GM18505 (cell line): Measurements from ENCODE around the gene NPC1.
A peak's percentile ranks its signal among the peaks of the same experiment; 100 is the strongest.
"Not testable (repeated sequence)": the region's sequence is repeated elsewhere in the genome, so short reads cannot be mapped to it uniquely, and the experiment has no call there.

Source experiments
- ATAC-seq: cut with Tn5 transposase; IDR thresholded peaks from one replicate; pipeline ENCODE4 v1.9.1; 2021; ENCODE audit not compliant: unreplicated experiment
- POLR2A ChIP-seq: IDR thresholded peaks from 4 replicates; pipeline ENCODE4 v1.6.1; 2011; ENCODE audit warnings: borderline replicate concordance; ENCODE audit not compliant: insufficient read depth, insufficient read length; ENCODE audit errors: extremely low read depth

NPC1 gene

GRCh38 chr18:23592911-23593310 is 6.6 kb upstream of the NPC1 start:
- ATAC-seq = no peak
- no peak for TF ChIP-seq POLR2A

- ATAC-seq = no peak
- TF ChIP-seq POLR2A = no peak
Observed at GRCh38 chr18:23591011-23591410, 4.7 kb upstream of the NPC1 start.

DNA sequence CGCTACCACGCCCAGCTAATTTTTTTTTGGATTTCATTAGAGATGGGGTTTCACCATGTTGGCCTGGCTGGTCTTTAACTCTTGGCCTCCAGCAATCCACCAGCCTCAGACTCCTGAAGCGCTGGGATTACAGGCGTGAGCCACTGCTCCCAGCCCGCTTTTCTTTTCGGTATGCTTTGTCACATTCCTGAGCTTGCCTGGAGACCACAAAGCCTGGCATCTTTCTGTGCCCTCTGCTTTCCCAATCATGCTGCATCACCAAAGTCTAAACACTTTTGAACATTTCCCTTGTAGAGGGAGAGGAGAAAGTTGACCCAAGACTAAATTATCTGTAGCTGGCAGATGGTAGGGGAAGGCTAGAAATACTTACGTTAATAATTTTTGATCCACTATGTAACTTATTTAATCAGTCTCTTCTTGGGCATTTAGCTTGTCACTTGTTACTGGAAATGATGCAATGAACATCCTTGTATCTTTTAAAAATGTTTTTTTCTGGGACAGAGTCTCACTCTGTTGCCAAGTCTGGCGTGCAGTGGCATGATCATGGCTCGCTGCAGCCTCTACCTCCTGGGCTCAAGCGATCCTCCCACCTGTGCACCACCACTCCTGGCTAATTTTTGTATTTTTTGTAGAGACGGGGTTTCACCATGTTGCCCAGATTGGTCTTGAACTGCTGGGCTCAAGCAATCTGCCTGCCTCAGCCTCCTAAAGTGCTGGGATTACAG is 2.7 kb upstream of the NPC1 start:
- no peak for TF ChIP-seq POLR2A
- no peak for ATAC-seq

- TF ChIP-seq POLR2A = no peak
- no peak for ATAC-seq
Observed at GRCh38 chr18:23587220-23587642, 925 bp upstream of the NPC1 start.

DNA sequence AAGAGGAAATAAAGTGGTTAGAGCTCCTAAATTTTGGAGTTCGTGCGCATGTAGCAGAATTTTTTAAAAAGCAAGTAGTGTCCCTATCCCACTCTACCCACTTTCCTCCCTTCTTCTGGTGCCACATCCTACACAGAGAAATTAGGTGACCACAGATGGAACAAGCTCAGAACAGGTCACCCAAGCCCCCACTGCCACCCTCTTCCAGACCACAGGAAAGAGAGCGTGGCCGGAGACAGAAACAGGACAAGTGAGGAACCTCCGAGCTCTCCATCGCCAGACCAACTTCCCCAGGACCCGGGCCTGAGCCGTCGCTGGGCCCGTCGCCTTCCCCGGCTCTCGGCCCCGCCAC is 433 bp downstream of the NPC1 start:
- peak; percentile 22 for ATAC-seq
- TF ChIP-seq POLR2A = no peak

DNA sequence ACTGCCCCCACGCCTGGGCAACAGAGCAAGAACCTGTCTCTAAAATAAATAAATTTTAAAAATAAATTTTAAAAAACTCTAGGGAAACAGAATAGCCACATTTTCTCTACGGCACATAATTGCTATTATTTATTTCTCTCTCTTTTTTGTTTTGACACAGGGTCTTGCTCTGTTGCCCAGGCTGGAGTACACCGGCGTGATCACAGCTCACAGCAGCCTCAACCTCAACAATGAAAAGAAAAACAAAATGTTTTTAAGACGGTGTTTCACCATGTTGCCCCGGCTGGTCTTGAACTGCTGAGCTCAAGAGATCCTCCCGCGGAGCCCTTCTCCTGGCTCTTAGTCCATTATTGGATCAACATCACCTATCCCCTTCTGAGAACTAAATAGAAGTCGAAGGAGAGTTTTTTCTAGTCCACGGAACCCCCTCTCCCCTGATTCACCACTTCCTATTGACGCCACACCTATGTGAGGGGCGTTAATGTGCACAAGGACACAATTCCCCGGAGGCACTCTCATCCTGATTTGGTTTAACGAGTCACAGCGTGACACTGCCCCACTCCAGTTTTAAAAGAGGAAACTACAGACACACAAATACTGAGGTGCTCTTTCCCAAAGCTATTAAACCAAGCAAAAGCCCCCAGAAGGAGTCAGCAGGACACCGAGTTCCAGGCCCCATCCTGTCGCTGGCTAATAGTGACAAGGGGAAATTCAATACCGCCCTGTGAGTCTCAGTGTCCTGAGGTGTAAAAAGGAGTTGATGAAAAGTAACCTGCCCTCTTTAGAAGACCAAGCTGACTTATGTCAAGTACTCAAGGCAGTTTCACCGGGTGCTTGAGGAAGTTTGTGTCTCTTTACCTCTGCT is 1.1 kb downstream of the NPC1 start:
- TF ChIP-seq POLR2A = no peak
- no peak for ATAC-seq

DNA sequence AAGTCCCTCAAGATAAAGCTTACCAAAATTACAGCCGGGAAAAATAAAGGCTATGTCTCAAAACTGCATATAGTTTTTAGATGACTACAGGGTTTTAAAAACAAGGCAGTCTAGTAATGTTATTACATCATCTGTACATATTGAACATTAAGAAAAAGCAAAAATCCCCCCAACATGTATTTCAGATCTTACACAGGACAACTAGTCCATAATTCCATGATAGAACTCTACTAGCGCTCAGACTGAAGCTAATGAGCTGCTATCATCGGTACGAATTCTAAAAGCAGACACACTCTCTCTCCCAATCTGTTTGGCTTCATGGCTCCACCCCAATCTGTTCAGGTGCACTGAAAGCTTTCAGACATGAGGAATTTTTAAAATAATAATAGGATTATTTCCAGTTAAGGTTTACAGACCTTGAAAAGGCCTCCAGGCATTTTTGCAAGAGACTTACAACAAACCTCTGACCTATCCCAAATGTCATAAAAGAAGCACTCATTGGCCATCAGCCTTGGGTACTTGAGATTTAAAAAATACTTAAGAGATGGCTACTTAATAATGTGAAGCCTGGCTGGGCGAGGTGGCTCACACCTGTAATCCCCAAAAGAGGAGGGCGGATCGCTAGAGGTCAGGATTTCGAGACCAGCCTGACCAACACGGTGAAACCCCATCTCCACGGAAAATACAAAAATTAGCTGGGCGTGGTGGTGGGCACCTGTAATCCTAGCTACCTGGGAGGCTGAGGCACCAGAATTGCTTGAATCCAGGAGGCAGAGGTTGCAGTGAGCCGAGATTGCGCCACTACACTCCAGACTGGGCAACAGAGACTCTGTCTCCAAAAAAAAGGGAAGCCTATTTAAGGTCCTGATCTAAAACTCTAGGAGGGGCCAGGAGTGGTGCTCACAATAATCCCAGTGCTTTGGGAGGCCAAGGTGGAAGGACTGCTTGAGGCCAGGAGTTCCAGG is 2.0 kb downstream of the NPC1 start:
- TF ChIP-seq POLR2A = no peak
- ATAC-seq = no peak

- no peak for ATAC-seq
- no peak for TF ChIP-seq POLR2A
Observed at GRCh38 chr18:23583071-23583865, 3.0 kb downstream of the NPC1 start.

DNA sequence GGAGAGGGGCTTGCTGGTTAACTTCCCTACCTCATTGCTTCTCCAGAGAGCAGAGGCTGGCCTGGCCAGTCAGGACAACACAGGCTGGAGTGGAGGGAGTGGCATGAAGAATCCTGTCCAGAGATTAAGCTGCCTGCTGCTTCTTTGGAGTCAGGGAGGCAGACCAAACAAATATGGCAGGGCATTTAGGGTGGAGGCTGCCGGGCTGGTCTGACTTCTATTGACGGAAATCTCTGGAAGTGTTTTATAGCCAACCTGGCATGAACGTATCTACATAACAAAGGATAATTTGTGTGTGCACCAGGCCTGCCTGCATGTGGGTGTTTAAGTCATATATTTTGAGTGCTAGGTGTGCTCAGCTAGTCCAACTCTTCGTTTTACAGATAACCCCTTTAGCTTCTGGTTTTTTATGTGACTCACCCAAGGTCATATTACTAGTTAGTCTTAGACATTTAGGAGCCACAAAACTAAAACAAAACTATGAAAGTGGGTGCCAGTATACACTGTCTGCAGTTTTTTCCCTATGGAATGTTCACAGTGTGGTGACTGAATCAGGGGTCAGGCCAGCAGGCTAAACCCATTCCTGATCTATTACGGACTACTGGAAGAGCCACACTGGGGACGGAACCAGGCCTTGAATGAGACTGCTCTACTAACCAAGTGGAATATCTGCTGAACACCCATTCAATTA is 5.5 kb downstream of the NPC1 start:
- TF ChIP-seq POLR2A = no peak
- no peak for ATAC-seq

DNA sequence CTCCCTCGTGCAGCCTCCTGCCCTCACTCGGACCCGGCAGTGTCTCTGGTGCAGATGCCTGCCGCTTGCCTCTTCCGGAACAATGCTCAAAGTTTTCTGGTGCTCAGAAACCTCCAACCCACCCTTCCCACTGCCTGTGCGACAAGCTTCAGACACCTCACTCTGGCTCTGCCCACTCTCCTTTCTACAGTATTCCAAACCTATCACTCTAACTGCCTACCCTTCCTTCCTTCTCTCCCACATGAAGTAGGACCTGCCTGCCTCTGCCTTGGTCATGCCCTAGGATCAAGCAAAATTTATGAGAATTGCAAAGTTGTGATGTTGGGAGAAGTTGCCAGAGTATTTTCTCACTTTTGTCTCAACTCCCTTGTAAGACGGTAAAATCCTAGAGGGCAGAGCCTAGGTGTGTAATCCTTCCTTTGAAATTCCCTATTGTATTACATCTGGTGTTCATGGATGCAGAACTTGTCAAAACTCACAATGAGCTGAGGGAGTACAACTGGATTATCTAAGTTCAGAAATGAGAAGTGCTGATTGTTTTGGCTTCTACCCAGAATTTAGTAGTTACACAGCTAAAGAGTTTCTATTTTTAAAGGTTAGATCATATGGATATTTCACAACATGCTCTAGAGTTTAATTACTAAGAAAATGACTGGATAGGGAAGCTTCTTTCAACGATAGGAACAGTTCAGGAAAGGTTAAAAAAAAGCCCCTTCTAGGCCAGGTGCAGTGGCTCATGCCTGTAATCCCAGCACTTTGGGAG is 7.2 kb downstream of the NPC1 start:
- TF ChIP-seq POLR2A = no peak
- ATAC-seq = no peak

GRCh38 chr18:23578067-23578701 is 8.1 kb downstream of the NPC1 start:
- no peak for TF ChIP-seq POLR2A
- ATAC-seq = no peak

DNA sequence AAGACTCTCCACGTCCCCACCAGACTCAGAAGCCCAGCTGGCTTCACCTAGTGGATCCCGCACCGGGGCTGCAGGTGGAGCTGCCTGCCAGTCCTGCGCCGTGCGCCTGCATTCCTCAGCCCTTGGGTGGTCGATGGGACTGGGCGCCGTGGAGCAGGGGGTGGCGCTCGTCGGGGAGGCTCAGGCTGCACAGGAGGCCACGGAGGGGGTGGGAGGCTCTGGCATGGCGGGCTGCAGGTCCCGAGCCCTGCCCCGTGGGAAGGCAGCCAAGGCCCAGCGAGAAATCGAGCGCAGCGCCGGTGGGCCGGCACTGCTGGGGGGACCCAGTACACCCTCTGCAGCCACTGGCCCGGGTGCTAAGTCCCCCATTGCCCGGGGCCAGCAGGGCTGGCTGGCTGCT is 8.8 kb downstream of the NPC1 start:
- ATAC-seq = not testable (repeated sequence)
